ENCODE results near the gene SARS1.

Gene SARS1

GRCh38 chr1:109263597-109264378 lies 50.1 kb downstream of the SARS1 start:
- DNase-seq = peak; percentile 50 to 68 (median 65)

GRCh38 chr1:109264379-109264755 lies 50.6 kb downstream of the SARS1 start:
- no peak for DNase-seq

GRCh38 chr1:109265016-109265415 lies 51.3 kb downstream of the SARS1 start:
- no peak for DNase-seq

- no peak for DNase-seq
These were observed 52.1 kb downstream of the SARS1 start for GRCh38 chr1:109265741-109266330.

GRCh38 chr1:109266965-109267364 lies 53.2 kb downstream of the SARS1 start:
- no peak for DNase-seq

GRCh38 chr1:109267743-109268300 lies 54.1 kb downstream of the SARS1 start:
- no peak for DNase-seq

GRCh38 chr1:109268431-109269211 lies 54.9 kb downstream of the SARS1 start:
- no peak for DNase-seq

GRCh38 chr1:109269212-109269980 lies 55.7 kb downstream of the SARS1 start:
- DNase-seq = no peak

GRCh38 chr1:109269981-109270622 lies 56.4 kb downstream of the SARS1 start:
- no peak for DNase-seq

GRCh38 chr1:109270623-109271317 lies 57.1 kb downstream of the SARS1 start:
- no peak for DNase-seq

GRCh38 chr1:109271458-109271857 lies 57.7 kb downstream of the SARS1 start:
- DNase-seq = no peak

- no peak for DNase-seq
These were observed 58.5 kb downstream of the SARS1 start for GRCh38 chr1:109272021-109272799.

GRCh38 chr1:109272831-109273547 lies 59.3 kb downstream of the SARS1 start:
- DNase-seq = no peak

- no peak for DNase-seq
These were observed 60.0 kb downstream of the SARS1 start for GRCh38 chr1:109273570-109274288.

GRCh38 chr1:109274533-109275476 lies 61.1 kb downstream of the SARS1 start:
- no peak for DNase-seq

- DNase-seq = no peak
These were observed 62.1 kb downstream of the SARS1 start for GRCh38 chr1:109275706-109276345.

GRCh38 chr1:109277434-109278204 lies 63.9 kb downstream of the SARS1 start:
- DNase-seq = peak in 4 of 5 donors; percentile 38 to 62 (median 42)
